ENCODE results near the gene USP37. TPM values are rescaled to one million over a fixed set of nuclear protein-coding genes. Genes with fewer than 3 reads are reported as not detected.

Gene USP37, protein sequence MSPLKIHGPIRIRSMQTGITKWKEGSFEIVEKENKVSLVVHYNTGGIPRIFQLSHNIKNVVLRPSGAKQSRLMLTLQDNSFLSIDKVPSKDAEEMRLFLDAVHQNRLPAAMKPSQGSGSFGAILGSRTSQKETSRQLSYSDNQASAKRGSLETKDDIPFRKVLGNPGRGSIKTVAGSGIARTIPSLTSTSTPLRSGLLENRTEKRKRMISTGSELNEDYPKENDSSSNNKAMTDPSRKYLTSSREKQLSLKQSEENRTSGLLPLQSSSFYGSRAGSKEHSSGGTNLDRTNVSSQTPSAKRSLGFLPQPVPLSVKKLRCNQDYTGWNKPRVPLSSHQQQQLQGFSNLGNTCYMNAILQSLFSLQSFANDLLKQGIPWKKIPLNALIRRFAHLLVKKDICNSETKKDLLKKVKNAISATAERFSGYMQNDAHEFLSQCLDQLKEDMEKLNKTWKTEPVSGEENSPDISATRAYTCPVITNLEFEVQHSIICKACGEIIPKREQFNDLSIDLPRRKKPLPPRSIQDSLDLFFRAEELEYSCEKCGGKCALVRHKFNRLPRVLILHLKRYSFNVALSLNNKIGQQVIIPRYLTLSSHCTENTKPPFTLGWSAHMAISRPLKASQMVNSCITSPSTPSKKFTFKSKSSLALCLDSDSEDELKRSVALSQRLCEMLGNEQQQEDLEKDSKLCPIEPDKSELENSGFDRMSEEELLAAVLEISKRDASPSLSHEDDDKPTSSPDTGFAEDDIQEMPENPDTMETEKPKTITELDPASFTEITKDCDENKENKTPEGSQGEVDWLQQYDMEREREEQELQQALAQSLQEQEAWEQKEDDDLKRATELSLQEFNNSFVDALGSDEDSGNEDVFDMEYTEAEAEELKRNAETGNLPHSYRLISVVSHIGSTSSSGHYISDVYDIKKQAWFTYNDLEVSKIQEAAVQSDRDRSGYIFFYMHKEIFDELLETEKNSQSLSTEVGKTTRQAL
- 13.9 TPM for total RNA-seq
- long read RNA-seq, partial matches to known transcripts: 7 of 19 reads
- long read RNA-seq, other reads (novel, unspliced or antisense): 12 of 19 reads

DNA sequence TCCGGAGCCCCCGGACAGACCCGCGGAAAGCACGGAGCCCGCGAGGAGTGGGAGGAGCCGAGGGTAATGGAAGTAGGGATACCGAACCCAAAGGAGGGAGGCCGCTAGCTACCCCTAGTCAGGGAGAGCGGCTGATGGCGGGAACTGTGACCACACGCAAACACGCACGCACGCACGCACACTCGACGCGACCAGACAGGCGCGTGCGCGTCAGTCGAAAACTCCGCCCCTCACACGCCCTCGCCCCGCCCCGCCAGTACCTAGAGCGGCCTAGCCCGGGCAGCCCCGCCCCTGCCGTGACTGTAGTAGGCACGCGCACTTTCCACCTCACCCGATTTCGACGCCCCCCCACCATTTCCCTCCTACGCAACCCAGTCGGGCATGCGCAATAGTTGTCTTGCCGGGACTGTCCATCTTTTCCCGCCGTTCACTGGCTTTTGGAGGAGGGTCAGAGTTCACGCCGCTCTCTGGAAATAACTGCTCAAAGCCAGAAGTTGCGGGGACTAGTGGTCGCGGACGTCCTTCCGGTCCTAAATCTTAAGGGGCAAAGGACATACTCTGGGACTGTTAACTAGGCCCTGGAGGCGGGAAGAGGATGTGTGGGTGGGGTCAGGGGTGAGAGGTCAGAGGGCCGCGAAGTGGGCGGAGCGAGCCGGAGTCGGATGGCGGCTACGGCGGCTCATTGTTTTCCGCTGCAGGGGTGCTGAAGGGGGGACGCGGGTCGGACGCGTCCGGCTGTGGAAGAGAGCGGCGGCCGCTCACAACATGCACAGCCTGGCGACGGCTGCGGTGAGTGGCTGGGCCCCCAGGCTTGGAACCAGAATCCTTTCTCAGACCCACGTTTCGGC is at the start of gene USP37, which contains the start of gene CNOT9:
USP37 (minus strand) TSS at position 162 of the 848 bp plus-strand sequence. CDS start 9,698 bp downstream, outside the sequence.
CNOT9 (plus strand) TSS at position 650 of the 848 bp plus-strand sequence; CDS start at position 766, 116 bp downstream.
- DNase-seq (ENCODE audit: low spot score): peak; percentile 100

DNA sequence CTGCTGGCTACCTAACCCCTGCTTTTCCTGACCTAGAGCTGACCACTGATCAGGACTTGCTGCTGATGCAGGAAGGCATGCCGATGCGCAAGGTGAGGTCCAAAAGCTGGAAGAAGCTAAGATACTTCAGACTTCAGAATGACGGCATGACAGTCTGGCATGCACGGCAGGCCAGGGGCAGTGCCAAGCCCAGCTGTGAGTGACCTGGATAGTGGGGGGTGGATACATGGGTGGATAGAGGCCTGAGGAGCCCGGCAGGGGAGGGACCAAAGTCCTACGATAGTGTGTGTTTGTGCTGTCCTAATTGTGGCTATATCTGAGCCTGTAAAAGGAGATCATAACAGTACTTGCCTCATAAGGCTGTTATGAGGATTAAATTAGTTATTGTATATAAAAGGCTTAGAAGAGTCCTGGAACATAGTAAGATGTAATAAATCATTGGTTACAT is 47.7 kb upstream of the USP37 start:
- no peak for DNase-seq (ENCODE audit: low spot score)

DNA sequence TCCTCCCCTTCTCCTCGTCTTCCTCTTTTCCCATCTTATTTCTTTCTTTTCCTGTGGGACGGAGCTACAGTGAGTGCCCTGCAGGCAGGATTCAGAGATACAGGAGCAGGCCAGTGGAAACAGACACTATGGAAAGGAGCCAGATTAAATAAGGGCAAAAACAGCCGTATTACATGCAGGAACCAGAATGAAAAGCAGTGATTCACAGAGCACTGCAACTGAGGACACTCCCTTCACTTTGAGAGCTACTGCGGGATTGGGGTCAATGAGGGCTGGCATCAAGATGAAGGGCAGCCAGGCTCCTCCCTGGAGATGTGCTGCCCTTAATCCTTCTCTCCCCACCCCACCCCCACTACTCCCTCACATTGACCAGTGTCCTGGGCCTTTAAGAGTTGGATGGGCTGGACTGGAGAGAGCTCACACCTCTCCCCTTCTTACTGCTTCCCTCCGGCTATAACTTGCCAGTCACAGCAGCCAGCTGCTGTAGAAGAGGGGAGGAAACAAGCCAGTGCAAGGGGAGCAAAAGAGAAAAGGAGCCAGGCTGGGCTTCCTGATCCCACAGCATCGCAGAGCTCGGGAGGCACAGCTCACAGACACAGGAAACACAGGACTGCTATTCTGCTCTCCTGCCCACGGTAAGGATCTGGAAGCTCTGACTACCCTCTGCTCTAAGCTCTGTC is 39.4 kb upstream of the USP37 start, which contains the start of gene PLCD4:
PLCD4 (plus strand) TSS at position 464 of the 680 bp plus-strand sequence. CDS start 7,841 bp downstream, outside the sequence.
- DNase-seq (ENCODE audit: low spot score): no peak

DNA sequence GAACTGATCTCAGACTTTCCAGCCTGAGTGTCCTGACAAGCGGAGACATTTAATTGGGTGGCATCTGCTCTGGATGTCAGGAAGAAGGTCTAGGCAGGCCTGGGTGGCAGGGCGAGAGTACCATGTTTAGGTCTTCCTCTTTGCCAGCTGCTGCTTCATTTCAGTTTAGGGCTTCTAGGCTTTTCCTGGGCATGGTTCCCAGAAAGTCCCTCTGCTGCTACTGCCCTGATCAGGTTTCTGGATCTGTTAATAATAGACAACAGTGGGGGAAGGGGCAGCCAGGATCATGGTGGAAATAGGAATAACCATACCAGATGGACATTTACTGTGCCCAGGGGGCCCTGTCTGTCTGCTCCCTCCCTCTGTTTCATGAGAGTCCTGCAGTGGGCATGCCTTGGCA is 37.3 kb upstream of the USP37 start:
- DNase-seq (ENCODE audit: low spot score): no peak

DNA sequence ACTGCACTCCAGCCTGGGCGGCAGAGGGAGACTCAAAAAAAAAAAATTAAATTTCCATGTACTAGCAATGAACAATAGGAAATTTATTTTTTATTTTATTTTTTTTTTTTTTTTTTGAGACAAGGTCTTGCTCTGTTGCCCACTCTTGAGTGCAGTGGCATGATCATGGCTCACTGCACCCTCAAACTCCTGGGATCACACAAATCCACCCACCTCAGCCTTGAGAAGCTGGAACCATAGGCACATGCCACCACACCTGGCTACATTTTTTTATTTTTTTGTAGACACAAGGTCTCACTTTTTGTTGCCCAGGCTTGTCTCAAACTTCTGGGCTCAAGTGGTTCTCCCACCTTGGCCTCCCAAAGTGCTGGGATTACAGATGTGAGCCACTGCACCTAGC is 17.4 kb upstream of the USP37 start:
- DNase-seq (ENCODE audit: low spot score): no peak

DNA sequence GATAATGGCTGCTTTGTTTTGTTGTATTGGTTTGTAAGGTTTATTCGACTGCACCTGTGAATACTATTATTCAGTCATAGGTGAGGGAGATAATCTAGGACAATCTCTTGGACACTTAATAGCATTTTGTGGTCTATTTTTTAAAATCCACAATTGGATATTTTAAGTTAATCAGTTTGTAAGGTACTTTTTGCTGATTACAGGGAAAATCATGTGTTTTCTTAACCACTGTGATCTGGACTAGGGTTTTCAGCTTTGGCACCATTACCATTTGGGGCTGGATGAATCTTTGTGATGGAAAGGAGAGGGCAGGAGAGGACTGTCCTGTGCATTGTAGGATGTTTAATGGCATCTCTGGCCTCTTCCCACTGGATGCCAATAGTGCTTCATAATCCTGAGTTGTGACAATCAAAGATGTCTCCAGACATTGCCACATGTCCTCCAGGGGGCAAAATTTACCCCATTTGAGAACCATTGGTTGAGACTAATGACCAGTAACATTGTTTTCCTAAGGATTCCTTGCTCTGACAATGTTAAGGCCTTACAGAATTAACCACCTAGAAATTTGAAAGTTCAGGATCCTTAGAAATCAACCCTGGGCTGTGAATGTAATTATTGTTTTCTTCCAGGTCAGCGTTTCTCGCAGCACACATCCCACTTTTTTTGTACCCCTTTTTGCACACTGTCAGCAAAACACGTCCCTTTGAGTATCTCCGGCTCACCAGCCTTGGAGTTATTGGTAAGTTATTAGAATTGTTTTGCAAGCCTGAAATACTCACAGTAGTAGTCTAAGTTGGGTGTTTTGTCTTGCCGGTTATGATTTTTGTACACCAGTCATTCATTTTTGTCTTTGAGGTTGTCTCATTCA is 16.1 kb upstream of the USP37 start:
- no peak for DNase-seq (ENCODE audit: low spot score)

DNA sequence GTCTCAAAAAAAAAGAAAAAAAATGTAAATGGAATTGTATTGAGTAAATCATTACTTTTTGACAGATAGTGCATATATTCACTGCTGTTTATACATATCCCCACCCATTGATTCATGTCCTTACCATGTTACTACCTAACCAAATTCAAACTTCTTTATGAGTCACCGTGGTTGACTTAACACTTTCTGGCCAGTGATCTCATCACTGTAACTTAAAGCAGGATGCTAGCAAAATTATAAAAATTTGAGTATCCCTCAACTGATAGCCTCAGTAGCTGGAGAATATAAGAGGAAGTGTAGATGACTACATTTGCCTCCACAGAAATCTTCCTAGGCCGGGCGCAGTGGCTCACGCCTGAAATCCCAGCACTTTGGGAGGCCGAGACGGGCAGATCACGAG is 13.9 kb upstream of the USP37 start:
- DNase-seq (ENCODE audit: low spot score): no peak

DNA sequence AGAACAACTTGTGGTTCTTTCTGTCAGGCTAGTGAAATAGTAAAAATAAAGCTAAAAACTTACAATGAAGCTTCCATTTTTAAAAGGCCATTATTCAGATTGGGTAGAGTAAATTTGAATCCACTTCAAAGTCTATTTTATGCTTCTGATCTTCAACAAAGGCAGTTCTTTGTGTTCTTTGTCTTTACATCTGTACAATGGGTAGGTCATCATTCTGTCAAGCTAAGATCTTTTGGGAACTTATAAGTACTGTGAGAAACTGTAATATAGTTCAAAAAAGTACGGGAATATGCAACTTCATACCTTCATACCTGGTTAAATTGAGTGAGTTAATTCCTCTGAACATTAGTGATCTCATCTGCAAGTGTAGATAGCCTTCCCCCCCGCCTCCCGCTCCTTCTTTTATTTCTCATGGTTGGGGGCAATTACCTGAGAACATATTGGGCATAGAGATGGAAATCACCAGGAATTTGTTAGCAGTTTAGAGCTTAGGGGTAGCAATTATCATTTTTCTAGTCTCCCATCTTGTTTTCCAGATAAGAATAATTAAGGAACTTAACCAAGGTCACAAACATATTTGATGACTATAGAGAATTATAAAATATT is 10.2 kb upstream of the USP37 start:
- DNase-seq (ENCODE audit: low spot score): no peak

DNA sequence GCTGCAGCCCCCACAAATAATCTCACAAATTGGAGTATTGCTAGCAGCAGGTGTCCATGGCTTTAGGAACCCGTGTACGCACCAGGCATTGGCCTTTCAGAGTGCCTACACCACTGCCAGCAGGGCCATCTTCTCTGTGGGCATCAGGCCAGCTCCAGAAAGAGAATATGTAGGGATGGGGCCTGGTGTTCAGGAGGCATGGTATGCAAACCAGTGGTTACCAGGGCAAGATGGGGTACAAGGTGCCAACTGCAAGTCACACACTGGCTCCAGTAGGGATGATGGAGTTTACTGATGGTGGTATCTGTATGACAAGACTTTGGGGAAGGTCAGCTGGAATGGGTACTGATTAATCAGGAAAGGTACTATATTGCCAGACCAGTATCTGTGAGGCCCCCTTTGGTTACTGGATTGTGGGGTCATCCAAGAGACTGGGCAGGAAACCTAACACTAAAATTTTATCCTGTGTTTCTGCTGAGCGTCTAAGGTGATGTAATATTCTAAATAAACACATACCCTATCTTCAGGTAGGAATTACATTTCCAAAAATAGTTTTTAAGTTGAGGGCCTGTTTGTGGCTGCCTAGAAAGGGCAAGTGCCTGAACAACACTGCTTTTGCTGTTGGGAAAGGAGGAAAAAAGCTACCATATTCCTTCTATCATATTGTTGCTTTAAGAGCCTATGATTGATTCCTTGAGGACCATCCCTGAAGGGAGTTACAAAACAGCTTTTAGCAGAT is 9.5 kb upstream of the USP37 start:
- DNase-seq (ENCODE audit: low spot score): no peak

DNA sequence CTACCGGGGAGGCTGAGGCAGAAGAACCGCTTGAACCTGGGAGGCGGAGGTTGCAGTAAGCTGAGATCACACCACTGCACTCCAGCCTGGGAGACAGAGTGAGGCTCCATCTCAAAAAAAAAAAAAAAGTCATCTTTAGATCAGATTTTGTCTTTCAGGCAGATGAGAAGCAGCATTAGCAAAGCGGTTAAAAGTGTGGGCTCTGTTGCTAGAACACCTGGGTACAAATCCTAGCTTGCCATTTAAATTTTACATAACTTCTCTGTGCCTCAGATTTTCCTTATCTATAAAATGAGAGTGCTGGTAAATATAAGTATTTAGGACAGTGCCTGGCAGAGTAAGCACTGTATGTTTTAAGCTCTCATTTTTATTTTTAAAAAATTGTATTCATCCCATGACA is 8.7 kb upstream of the USP37 start:
- no peak for DNase-seq (ENCODE audit: low spot score)

DNA sequence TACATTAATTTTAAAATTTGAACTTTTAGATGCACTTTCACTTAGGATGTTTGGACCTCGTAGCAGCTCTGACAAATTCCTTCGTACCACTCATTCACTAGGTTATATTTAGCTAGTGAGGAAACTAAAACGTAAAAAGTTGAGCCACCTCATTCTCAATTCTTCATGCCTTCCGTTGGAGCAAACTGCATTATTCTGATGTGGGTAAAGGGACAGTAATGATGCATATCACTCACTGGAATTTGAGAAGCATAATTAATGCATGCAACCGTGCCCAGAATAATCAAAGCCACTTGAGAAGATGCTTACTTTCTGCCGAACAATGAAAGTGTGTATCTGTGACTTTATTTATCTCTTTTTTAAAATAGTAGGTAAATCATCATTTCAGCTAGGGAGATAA is 2.7 kb upstream of the USP37 start:
- DNase-seq (ENCODE audit: low spot score): no peak

DNA sequence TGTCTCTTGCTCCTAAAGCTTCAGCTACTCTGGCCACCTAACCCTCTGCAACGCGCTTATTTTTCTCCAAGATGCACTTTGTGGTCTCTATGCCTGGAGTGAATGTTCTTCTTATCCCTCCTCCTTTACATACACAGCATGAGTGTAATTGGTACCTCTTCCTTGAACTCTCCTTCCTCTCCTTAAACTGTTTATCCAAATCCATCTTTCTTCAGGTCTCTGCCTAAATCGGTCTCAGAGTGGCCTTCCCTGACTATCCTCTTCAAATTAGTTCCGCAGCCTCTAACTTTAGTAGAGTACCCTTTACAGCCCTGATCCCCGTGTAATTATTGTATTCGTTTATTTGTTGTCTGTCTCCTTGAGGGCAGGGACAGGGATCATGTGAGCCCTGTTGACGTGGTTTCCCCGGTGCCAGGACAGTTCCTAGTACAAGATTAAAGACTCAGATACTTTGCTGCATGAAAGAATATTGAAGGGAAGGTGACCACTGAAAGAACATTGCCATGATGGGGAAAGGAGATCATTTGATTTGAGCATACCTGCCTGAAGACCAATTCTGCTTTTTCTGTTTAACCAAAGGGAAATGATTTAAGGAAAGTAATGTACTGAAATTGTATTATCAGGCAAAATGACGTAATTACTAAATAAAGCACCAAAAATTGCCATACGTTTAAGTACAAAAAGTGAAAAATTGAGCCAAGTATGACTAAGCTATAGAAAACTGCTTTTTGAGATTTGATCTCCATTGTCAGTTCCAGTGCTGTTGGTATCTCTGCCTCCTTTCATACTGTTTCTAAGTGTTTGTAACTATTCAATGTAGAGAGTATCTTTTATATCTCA is 1.7 kb upstream of the USP37 start:
- DNase-seq (ENCODE audit: low spot score): no peak

DNA sequence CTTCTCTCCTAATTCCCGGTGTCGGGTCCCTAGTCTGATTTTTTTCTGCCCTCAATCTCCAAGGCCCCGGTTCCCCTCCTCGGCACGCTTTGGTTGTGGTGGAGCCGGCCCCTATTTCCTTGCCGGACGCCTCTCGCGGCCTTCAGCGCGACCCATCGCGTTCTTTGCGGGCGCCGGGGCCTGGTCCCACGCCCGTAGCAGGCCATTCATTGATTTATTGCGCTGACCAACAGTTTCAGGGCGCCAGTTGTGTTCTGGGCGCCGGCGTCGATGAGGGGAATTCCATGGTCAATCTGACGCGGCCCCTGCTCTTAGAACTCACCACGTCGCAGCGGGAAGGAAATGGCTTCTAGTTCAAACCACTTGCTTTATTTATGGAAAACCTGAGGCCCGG is 884 bp upstream of the USP37 start:
- no peak for DNase-seq (ENCODE audit: low spot score)

DNA sequence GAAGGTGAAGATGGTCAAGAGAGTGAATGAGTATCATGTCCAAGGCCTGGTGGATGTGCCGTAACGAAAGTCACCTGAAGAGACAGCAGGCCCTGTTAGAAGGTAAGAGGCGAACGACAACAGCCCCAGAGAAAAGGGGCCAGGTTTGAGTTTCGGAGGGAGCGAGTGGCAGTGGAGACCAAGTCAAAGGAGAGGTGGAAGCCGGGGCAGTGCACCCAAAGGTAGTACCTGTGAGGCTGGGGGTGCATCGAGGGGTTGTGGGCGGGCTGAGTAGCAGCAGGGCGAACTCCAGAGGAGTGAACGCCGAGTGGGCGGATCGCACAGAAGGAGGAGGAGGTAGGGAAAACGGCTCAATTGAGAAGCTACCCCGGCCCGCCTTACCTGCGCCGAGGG is 358 bp downstream of the USP37 start:
- DNase-seq (ENCODE audit: low spot score): no peak

DNA sequence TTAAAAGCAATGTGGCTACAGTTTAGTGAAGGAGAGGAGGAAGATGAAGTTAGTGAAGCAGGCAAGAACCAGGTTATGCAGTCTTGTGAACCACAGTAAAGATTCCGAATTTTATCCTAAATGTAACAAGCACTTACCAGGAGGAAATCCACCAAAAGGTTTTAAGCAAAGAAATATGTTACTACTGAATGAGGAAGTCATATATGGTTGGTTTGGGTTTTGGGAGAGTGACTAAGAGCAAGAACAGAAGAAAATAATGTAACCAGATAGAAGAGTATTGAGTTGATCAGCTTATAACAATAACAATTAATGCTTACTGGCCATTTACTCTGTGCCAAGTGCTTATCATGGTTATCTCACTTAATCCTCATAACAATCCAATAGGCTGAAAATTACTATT is 1.9 kb downstream of the USP37 start:
- DNase-seq (ENCODE audit: low spot score): no peak

DNA sequence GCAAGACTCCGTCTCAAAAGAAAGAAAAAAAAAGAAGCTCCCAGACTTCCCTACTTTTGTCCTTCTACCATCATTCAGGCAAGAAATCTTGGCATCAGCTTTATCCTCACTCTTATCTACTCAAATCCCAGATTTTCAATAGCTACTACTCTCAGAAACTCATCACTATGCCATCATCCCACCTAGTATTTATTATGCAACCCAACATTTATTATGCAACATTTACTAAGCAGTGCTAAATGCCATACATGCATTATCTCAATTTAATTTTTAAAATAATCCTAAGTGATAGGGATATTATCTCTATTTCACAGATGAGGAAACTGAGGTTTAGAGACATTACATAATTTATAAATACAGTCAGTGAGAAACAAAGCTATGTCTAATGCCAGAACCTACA is 4.1 kb downstream of the USP37 start:
- no peak for DNase-seq (ENCODE audit: low spot score)

DNA sequence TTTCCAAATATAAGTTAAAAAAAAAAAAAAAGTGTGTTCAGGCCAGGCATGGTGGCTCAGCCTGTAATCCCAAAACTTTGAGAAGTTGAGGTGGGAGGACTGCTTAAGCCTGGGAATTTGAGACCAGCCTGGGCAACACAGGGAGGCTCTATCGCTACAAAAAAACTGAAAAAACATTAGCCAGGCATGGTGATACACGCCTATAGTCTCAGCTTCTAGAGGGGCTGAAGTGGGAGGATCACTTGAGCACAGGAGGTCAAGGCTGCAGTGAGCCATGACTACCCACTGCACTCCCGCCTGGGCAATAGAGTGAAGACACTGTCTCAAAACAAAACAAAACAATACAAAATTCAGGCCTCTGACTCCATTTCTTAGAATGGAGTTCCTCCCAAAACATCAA is 9.2 kb downstream of the USP37 start:
- no peak for DNase-seq (ENCODE audit: low spot score)

All from mesenteric fat pad (tissue), 1 donor.